GM23338 (cell line): ENCODE data around the gene HAPLN3. TPM values are rescaled to one million over a fixed set of nuclear protein-coding genes. Genes with fewer than 3 reads are reported as not detected.
A peak's percentile ranks its signal among the peaks of the same experiment; 100 is the strongest.

Source experiments
- ATAC-seq: fragments of 200-7000 bp; cut with Tn5 transposase; 3 replicates; pipeline ENCODE4 v1.9.1; 2020
- DNase-seq: peaks from one replicate; pipeline ENCODE4 v3.0.0-alpha.2; 2015; ENCODE audit warnings: low spot score
- H2AFZ ChIP-seq: fragments of 200-600 bp; sonication (generic); 2 replicates; pipeline ENCODE4 v1.8.0; 2016; ENCODE audit warnings: antibody characterized with exemption, mild to moderate bottlenecking, moderate library complexity
- H3F3A ChIP-seq: fragments of 200-600 bp; sonication (generic); replicated peaks from 2 replicates; pipeline ENCODE4 v1.8.0; 2017; ENCODE audit warnings: antibody characterized with exemption, mixed run types, low read depth
- H3K27ac ChIP-seq: fragments of 200-600 bp; sonication (generic); 2 replicates; pipeline ENCODE4 v1.6.1; 2016; ENCODE audit warnings: low read depth
- H3K27me3 ChIP-seq: fragments of 200-600 bp; sonication (generic); 2 replicates; pipeline ENCODE4 v1.8.0; 2016; ENCODE audit warnings: mild to moderate bottlenecking, mixed run types, moderate library complexity; ENCODE audit not compliant: insufficient read depth
- H3K36me3 ChIP-seq: fragments of 200-600 bp; sonication (generic); 2 replicates; pipeline ENCODE4 v1.8.0; 2016; ENCODE audit warnings: mild to moderate bottlenecking; ENCODE audit not compliant: insufficient read depth
- H3K4me1 ChIP-seq: fragments of 200-600 bp; sonication (generic); 2 replicates; pipeline ENCODE4 v1.8.0; 2016; ENCODE audit warnings: mild to moderate bottlenecking, moderate library complexity; ENCODE audit not compliant: insufficient read depth
- H3K4me2 ChIP-seq: fragments of 200-600 bp; sonication (generic); 2 replicates; pipeline ENCODE4 v1.7.1; 2017; ENCODE audit warnings: mixed run types
- H3K4me3 ChIP-seq: fragments of 200-600 bp; sonication (generic); 2 replicates; pipeline ENCODE4 v1.6.1; 2016; ENCODE audit warnings: mixed run types
- H3K79me2 ChIP-seq: fragments of 200-600 bp; sonication (generic); replicated peaks from 2 replicates; pipeline ENCODE4 v1.8.0; 2017; ENCODE audit warnings: mild to moderate bottlenecking; ENCODE audit not compliant: insufficient read depth
- H3K9me2 ChIP-seq: fragments of 200-600 bp; sonication (generic); 2 replicates; pipeline ENCODE4 v1.8.0; 2017; ENCODE audit not compliant: insufficient read depth
- H4K20me1 ChIP-seq: fragments of 200-600 bp; sonication (generic); replicated peaks from 2 replicates; pipeline ENCODE4 v1.8.0; 2017; ENCODE audit warnings: mild to moderate bottlenecking; ENCODE audit not compliant: insufficient read depth
- H3K27ac Mint-ChIP-seq: 2 replicates; pipeline ENCODE4 v1.8.0; 2020; ENCODE audit warnings: inconsistent platforms, mild to moderate bottlenecking, moderate library complexity, mixed read lengths
- H3K27me3 Mint-ChIP-seq: 3 replicates; pipeline ENCODE4 v1.8.0; 2022; ENCODE audit warnings: low read depth, mild to moderate bottlenecking, moderate library complexity, mixed read lengths, inconsistent platforms; ENCODE audit not compliant: insufficient read depth, poor library complexity
- H3K36me3 Mint-ChIP-seq: 3 replicates; pipeline ENCODE4 v1.8.0; 2021; ENCODE audit warnings: low read depth, mild to moderate bottlenecking, inconsistent platforms, moderate library complexity, mixed read lengths
- H3K4me1 Mint-ChIP-seq: 3 replicates; pipeline ENCODE4 v1.8.0; 2020; ENCODE audit warnings: mild to moderate bottlenecking, inconsistent platforms, mixed read lengths
- H3K4me3 Mint-ChIP-seq: 3 replicates; pipeline ENCODE4 v1.8.0; 2021; ENCODE audit warnings: moderate library complexity, mild to moderate bottlenecking, inconsistent platforms, mixed read lengths
- H3K9me3 Mint-ChIP-seq: 3 replicates; pipeline ENCODE4 v1.8.0; 2020; ENCODE audit warnings: moderate library complexity, mild to moderate bottlenecking, inconsistent platforms, mixed read lengths
- EZH2 ChIP-seq: fragments of 200-600 bp; sonication (generic); IDR thresholded peaks from one replicate; pipeline ENCODE4 v1.8.0; 2017; ENCODE audit warnings: antibody characterized with exemption, mild to moderate bottlenecking, low read depth; ENCODE audit not compliant: unreplicated experiment
- JUNB ChIP-seq: IDR thresholded peaks from one replicate; pipeline ENCODE4 v1.6.1; 2016; ENCODE audit warnings: antibody characterized with exemption; ENCODE audit not compliant: unreplicated experiment
- NANOG ChIP-seq: IDR thresholded peaks from 2 replicates; pipeline ENCODE4 v1.6.1; 2016; ENCODE audit warnings: antibody characterized with exemption, borderline replicate concordance
- STAT1 ChIP-seq: IDR thresholded peaks from one replicate; pipeline ENCODE4 v1.6.1; 2016; ENCODE audit warnings: antibody characterized with exemption; ENCODE audit not compliant: unreplicated experiment
- ZNF114 ChIP-seq: fragments of 250-450 bp; sonication (Bioruptor Pico); IDR thresholded peaks from 2 replicates; pipeline ENCODE4 v1.5.0; 2020; ENCODE audit warnings: mild to moderate bottlenecking, moderate library complexity
- polyA plus RNA-seq: library from polyadenylated mRNA; unstranded; fragments of >200 nt; fragmentation: Nextera tagmentation; extraction: Ambion mirVana; gene quantifications from 2 replicates; pipeline ENCODE4 v1.2.1, GENCODE V29; 2016
- total RNA-seq: library from RNA; depleted of rRNA; stranded (reverse); fragments of >200 nt; shearing (Covaris generic); gene quantifications from 2 replicates; pipeline ENCODE4 v1.2.3, GENCODE V29; 2014
- TF ChIP-seq, protein P1 (sequence below): fragments of 250-450 bp; sonication (Bioruptor Pico); IDR thresholded peaks from 2 replicates; pipeline ENCODE4 v1.5.0; 2020; ENCODE audit warnings: mild to moderate bottlenecking, moderate library complexity
- TF ChIP-seq, protein P2 (sequence below), 2 experiments: fragments of 200-600 bp in 1 of 2; sonication (generic) in 1 of 2; conservative IDR thresholded peaks; 2 replicates each; pipeline versions ENCODE4 v1.5.1 to v1.6.1; 2016 to 2017; ENCODE audit warnings: antibody characterized with exemption in 2 of 2, low read depth in 2 of 2, mild to moderate bottlenecking in 2 of 2, moderate library complexity in 1 of 2

Gene HAPLN3
- total and polyA plus RNA-seq, 2 experiments from 2014 or later: 22.7 to 62.6 TPM

DNA sequence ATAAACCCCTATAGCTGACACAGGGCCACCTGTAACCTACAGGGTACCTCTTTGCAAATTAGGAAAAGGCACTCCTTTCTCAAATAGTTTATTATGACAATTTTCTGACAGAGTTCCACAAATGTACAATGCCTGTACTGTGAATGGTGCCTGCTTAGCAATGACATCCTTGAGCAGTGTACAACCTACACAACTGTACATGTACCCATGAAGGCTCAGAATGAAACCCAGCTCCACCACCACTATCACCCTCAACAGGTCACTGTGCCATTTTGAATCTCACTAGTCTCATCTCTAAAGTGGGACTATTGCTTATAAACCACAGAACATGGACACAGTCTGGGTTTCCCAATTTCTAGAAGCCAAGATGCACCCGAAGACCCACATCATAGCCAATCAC is 10.8 kb upstream of the HAPLN3 start (continued):
- TF ChIP-seq, protein P1, sequence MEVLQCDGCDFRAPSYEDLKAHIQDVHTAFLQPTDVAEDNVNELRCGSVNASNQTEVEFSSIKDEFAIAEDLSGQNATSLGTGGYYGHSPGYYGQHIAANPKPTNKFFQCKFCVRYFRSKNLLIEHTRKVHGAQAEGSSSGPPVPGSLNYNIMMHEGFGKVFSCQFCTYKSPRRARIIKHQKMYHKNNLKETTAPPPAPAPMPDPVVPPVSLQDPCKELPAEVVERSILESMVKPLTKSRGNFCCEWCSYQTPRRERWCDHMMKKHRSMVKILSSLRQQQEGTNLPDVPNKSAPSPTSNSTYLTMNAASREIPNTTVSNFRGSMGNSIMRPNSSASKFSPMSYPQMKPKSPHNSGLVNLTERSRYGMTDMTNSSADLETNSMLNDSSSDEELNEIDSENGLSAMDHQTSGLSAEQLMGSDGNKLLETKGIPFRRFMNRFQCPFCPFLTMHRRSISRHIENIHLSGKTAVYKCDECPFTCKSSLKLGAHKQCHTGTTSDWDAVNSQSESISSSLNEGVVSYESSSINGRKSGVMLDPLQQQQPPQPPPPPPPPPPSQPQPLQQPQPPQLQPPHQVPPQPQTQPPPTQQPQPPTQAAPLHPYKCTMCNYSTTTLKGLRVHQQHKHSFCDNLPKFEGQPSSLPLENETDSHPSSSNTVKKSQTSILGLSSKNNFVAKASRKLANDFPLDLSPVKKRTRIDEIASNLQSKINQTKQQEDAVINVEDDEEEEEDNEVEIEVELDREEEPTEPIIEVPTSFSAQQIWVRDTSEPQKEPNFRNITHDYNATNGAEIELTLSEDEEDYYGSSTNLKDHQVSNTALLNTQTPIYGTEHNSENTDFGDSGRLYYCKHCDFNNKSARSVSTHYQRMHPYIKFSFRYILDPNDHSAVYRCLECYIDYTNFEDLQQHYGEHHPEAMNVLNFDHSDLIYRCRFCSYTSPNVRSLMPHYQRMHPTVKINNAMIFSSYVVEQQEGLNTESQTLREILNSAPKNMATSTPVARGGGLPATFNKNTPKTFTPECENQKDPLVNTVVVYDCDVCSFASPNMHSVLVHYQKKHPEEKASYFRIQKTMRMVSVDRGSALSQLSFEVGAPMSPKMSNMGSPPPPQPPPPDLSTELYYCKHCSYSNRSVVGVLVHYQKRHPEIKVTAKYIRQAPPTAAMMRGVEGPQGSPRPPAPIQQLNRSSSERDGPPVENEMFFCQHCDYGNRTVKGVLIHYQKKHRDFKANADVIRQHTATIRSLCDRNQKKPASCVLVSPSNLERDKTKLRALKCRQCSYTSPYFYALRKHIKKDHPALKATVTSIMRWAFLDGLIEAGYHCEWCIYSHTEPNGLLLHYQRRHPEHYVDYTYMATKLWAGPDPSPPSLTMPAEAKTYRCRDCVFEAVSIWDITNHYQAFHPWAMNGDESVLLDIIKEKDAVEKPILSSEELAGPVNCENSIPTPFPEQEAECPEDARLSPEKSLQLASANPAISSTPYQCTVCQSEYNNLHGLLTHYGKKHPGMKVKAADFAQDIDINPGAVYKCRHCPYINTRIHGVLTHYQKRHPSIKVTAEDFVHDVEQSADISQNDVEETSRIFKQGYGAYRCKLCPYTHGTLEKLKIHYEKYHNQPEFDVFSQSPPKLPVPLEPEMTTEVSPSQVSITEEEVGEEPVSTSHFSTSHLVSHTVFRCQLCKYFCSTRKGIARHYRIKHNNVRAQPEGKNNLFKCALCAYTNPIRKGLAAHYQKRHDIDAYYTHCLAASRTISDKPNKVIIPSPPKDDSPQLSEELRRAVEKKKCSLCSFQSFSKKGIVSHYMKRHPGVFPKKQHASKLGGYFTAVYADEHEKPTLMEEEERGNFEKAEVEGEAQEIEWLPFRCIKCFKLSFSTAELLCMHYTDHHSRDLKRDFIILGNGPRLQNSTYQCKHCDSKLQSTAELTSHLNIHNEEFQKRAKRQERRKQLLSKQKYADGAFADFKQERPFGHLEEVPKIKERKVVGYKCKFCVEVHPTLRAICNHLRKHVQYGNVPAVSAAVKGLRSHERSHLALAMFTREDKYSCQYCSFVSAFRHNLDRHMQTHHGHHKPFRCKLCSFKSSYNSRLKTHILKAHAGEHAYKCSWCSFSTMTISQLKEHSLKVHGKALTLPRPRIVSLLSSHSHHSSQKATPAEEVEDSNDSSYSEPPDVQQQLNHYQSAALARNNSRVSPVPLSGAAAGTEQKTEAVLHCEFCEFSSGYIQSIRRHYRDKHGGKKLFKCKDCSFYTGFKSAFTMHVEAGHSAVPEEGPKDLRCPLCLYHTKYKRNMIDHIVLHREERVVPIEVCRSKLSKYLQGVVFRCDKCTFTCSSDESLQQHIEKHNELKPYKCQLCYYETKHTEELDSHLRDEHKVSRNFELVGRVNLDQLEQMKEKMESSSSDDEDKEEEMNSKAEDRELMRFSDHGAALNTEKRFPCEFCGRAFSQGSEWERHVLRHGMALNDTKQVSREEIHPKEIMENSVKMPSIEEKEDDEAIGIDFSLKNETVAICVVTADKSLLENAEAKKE: no peak
- no peak for TF ChIP-seq JUNB

DNA sequence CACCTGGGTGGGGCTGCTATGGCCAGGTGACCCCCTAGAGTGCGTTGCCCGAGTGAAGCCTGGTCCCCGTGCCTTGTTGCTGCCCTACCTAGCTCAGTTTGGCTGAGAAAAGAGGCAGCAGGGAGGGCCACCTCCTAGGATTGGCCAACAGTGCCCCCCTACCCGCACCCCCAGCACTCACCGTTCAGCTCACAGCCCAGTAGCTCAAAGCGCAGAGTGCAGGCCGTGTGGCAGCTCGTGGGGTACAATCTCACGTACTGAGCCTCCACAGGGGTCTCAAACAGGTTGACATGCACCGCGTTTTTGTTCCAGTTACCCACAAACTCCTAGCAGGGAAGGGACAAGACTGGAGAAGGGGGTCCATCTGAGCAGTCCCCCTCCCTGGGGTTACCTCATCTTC is 10.2 kb upstream of the HAPLN3 start:
- Histone ChIP-seq H3K27me3 (no peaks in the 10 kb centered on the region), H3K9me2 (no peaks in the 10 kb centered on the region), H3K4me2 (no peak overlapping the region), H2AFZ (no peak overlapping the region), H3K27ac (no peak overlapping the region), H3K4me1 (peaks cover 17% of the 10 kb centered on the region), H3K79me2 (peaks cover 45% of the 10 kb centered on the region), H3K4me3 (no peak overlapping the region), H4K20me1 (peaks cover 46% of the 10 kb centered on the region), H3K36me3 (peaks cover 58% of the 10 kb centered on the region), H3F3A (peaks cover 43% of the 10 kb centered on the region)
- no peak overlapping the region for H3K4me3 Mint-ChIP-seq
- H3K9me3 Mint-ChIP-seq: no peaks in the 10 kb centered on the region; the same call in 1 of the 3 replicates
- H3K27me3 Mint-ChIP-seq: peaks cover 26% of the 10 kb centered on the region
- H3K27ac Mint-ChIP-seq: no peak overlapping the region
- ATAC-seq (0 out of 3 replicates have a peak, but pooled peaks have one; percentile 3), DNase-seq (no peak)
- H3K4me1 Mint-ChIP-seq: peaks cover 79% of the 10 kb centered on the region
- H3K36me3 Mint-ChIP-seq: peaks cover 100% of the 10 kb centered on the region
- no peak for TF ChIP-seq NANOG
- no peak for TF ChIP-seq ZNF114
- TF ChIP-seq, protein P1: no peak
- TF ChIP-seq EZH2: no peak
- no peak for TF ChIP-seq STAT1
- TF ChIP-seq, protein P2, sequence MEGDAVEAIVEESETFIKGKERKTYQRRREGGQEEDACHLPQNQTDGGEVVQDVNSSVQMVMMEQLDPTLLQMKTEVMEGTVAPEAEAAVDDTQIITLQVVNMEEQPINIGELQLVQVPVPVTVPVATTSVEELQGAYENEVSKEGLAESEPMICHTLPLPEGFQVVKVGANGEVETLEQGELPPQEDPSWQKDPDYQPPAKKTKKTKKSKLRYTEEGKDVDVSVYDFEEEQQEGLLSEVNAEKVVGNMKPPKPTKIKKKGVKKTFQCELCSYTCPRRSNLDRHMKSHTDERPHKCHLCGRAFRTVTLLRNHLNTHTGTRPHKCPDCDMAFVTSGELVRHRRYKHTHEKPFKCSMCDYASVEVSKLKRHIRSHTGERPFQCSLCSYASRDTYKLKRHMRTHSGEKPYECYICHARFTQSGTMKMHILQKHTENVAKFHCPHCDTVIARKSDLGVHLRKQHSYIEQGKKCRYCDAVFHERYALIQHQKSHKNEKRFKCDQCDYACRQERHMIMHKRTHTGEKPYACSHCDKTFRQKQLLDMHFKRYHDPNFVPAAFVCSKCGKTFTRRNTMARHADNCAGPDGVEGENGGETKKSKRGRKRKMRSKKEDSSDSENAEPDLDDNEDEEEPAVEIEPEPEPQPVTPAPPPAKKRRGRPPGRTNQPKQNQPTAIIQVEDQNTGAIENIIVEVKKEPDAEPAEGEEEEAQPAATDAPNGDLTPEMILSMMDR (conservative IDR thresholded peaks at IDR 0.05; ENCODE audit: low read depth in 2 of 2): no peak
